GM21723 (cell line): ENCODE results near the gene RBP5.

Experiments used
- ATAC-seq: cut with Tn5 transposase; IDR thresholded peaks from one replicate; pipeline ENCODE4 v1.9.1; 2021; ENCODE audit warnings: mild to moderate bottlenecking, moderate library complexity; ENCODE audit not compliant: unreplicated experiment

The RBP5 gene

GRCh38 chr12:7102582-7102981, 26.1 kb downstream of the RBP5 start:
- no peak for ATAC-seq

DNA sequence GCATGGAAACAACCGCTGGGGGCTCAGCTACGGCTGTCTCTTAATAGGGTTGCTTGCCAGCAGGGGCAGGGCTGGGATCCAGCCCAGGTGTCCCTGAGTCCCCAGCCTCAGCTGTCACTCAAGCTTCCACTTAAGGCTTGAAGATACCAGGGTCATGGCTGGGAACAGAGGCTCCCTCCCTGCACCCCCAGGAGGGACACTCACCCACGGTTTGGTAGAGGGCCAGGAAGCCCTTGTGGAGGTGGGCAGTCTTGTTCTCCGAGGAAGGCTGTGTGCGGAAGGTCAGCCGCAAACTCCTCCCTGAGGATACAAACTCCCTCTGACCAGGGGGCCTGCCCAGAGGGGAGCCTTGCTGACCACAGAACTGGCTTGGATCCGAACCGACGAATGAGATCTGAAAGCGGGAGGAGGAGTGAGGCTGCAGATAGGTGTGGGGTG, 27.0 kb downstream of the RBP5 start:
- ATAC-seq: no peak

- ATAC-seq: no peak
Measured at GRCh38 chr12:7101047-7101693, 27.5 kb downstream of the RBP5 start.

- ATAC-seq: no peak
Measured at GRCh38 chr12:7100239-7100638, 28.4 kb downstream of the RBP5 start.

- ATAC-seq: no peak
Measured at GRCh38 chr12:7099290-7099996, 29.2 kb downstream of the RBP5 start.

DNA sequence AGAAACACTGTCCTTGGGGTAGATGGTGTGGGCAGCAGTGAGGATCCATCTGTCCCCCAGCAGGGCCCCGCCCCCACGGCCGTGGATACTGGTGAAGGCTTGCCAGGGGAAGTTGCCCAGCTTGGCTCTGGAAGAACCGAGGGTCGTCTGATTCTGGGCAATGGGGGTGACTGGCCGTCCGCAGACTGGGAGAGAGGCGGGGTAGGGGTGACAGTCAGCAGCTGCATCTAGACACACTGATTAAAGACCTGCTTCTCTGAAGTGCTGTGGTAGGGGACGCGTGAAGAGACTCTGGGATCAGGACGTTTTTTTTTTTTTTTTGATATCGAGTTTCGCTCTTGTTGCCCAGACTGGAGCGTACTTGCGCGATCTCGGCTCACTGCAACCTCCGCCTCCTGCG, 31.7 kb downstream of the RBP5 start:
- ATAC-seq: no peak

GRCh38 chr12:7096006-7096932, 32.4 kb downstream of the RBP5 start:
- no peak for ATAC-seq

DNA sequence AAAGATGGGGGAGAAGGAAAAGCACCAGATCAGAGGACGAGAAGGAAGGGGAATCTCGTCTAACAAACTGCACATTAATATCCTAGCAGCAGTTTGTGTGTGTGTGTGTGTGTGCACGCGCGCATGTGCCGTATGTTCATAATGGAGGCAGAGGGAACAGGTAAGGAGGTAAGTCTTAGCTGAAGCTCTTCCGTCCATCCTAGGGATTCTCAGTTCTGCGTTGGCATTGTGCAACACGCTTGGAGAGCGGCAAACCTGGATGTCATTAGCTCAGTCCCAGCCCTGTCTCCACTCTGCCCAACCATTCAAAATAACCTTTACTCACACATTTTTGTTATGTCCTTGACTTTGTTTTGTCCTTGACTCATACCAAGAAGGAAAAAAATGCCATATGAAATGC, 34.8 kb downstream of the RBP5 start:
- no peak for ATAC-seq

GRCh38 chr12:7093486-7093885, 35.2 kb downstream of the RBP5 start:
- ATAC-seq: no peak

DNA sequence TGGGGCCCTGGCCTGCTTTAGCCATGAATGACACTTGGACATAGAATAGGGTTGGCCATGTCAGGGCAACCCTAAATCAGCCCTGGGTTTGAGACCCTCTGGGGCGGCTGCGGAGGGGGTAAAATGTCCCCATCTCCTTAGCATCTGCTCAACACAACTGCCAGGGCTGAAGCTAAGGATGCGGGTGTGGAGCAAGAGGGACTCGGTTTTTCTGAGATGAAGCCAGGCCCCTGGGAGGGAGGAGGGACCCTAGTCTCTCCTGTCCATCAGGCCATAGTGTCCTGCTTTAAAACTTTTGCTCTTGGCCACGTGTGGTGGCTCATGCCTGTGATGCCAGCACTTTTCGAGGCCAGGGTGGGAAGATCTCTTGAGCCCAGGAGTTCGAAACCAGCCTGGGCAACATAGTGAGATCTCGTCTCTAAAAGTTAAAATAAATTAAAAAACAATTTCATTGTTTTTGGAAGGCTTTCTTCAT, 35.7 kb downstream of the RBP5 start:
- ATAC-seq: no peak

DNA sequence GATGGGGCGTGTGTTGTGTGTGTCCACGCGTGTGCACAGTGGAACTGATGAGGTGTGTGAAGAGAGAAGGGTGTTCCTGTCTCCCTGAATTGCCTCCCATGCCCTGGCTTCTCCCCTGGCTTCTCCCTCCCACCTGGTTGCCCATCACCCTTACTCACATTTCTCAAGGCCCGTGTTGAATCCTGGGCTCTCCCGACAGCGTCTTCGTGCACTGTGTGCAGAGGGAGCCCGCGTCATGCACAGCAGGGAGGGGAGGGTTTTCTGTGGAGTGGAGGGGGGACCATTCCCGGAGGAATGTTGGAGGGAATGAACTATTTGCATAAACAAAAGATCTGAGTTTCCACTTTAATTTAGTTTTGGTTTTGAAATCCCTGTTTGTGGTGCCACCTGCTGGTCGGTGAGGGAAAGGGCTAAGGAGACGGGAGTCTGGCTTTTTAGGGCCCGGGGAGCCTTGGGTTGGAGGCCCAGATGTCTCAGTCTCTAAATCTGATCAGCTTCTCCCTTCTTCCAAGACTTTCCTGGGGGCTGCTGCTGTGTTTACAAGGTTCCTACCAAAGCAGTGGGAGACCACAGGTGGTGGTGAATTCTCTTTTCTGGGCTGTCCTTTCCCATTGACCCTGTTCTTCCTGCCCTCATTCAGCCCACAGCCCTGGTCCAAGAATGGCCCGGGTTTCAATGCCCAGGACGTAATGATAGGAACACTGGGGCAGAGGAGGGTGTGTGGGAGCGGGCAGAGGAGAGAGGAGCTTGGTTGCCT, 36.3 kb downstream of the RBP5 start, which contains the start of gene C1R:
Gene C1R (minus strand): TSS at position 217 of the 757 bp plus-strand sequence. CDS start 57 bp downstream, at position 160.
- no peak for ATAC-seq

- ATAC-seq: no peak
Measured at GRCh38 chr12:7091660-7092228, 36.9 kb downstream of the RBP5 start.

DNA sequence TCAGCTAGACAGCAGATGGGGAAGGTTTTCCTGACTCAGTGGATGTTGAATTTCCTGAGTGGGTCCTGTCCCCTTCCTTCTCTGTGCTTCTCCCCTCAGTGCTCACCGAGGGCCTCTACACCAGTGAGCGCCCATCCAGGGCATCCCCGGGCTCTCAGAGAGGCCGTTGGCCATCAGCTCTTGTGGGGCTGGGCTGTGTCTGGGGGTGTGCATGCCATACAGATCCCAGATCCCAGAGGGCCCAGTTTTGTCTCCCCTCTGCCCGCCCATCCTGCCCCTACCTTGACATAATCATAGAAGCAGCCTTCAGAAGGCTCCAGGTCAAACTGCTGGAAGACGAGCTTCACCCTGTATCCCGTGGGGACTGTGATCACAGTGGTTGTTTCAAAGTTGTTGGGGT, 37.5 kb downstream of the RBP5 start:
- ATAC-seq: no peak

DNA sequence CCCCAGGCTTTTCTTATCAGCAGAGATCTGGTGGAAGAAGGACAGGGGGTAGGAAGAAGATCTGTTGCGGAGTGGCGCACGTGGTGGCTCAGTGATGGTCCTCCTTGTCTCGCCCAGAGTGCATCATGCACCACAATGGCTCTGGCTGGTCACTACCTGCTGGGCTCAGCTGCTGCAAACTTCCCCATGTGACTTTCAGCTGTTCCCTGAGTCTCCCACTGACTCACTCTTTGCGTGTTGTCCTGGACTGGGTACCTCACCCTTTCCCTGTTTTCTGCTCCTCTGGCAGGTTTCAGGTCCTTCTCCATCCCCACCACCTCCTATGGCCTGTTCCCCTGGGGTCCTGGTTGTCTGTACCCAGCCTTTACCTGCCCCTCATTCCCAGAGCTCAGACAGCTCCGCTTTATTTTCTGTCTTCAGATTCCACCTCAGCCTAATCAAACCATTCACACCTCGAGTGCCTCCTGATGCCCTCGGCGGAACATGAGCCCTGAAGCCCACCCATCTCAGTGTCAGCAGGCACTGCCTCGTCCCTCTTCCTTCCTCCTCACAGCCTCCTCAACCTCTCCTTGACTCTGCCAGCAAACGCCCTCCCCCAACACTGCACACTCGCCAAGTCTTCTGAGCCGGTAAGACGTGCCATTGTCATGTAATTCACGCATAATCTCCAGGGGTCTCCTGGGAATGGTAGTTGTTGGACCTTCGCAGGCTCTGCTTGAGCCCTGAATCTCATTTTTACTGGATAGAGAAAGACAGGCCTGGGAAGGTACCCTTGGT, 38.3 kb downstream of the RBP5 start:
- no peak for ATAC-seq

GRCh38 chr12:7089196-7089871, 39.4 kb downstream of the RBP5 start:
- no peak for ATAC-seq

GRCh38 chr12:7083125-7083524, 45.6 kb downstream of the RBP5 start:
- no peak for ATAC-seq

- ATAC-seq: no peak
Measured at GRCh38 chr12:7081037-7081436, 47.7 kb downstream of the RBP5 start.

DNA sequence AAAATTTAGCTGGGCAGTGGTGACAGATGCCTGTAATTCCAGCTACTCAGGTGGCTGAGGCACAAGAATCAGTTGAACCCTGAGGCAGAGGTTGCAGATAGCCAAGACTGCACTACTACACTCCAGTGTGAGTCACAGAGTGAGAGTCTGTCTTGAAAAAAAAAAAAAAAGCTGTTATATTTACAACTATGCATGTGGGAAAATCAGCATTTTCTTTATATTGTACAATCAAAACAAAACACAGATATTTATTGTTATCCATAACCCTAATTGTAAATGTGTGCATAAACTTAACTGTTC, 48.9 kb downstream of the RBP5 start:
- no peak for ATAC-seq

DNA sequence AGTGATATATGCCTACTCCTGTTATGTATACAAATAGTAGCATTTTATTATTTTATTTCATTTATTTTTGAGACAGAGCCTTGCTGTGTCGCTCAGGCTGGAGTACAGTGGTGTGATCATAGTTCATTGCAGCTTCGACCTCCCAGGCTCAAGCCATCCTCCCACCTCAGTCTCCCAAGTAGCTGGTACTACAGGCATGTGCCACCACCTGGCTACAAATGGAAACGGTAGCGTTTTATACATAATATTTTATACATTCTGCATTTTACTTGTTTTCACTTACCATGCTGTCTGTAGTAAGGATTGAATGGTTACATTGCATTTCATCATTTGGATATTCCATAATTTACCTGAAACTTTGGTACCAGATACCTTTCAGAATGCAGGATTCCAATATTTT, 50.5 kb downstream of the RBP5 start:
- ATAC-seq: no peak
